PFSK-1 (cell line): ENCODE data around the gene ZNF511.

ENCODE experiments used
- FOXP2 ChIP-seq: optimal IDR thresholded peaks from 2 replicates; pipeline ENCODE3; 2011; ENCODE audit warnings: borderline replicate concordance, control low read depth, inconsistent platforms; ENCODE audit not compliant: insufficient read depth; ENCODE audit errors: extremely low read length, extremely low read depth
- POLR2AphosphoS5 ChIP-seq: IDR thresholded peaks from 2 replicates; pipeline ENCODE4 v1.6.1; 2012; ENCODE audit warnings: low read depth, mild to moderate bottlenecking, control low read depth, low read length, moderate library complexity
- SIN3A ChIP-seq: IDR thresholded peaks from 2 replicates; pipeline ENCODE4 v1.6.1; 2012; ENCODE audit warnings: mild to moderate bottlenecking, low read length, moderate library complexity, borderline replicate concordance; ENCODE audit not compliant: insufficient read depth
- TAF1 ChIP-seq: IDR thresholded peaks from 2 replicates; pipeline ENCODE4 v1.6.1; 2012; ENCODE audit warnings: low read length, control low read depth, borderline replicate concordance; ENCODE audit not compliant: insufficient read depth
- TF ChIP-seq, protein P1 (sequence below), 2 experiments: IDR thresholded peaks; 2 replicates each; pipeline versions ENCODE4 v1.6.1 to v1.8.0; 2011 to 2012; ENCODE audit warnings: low read depth in 2 of 2, low read length in 2 of 2, control low read depth in 1 of 2, inconsistent platforms in 1 of 2, mild to moderate bottlenecking in 1 of 2, moderate library complexity in 1 of 2; ENCODE audit not compliant: insufficient read depth in 1 of 2

The ZNF511 gene

DNA sequence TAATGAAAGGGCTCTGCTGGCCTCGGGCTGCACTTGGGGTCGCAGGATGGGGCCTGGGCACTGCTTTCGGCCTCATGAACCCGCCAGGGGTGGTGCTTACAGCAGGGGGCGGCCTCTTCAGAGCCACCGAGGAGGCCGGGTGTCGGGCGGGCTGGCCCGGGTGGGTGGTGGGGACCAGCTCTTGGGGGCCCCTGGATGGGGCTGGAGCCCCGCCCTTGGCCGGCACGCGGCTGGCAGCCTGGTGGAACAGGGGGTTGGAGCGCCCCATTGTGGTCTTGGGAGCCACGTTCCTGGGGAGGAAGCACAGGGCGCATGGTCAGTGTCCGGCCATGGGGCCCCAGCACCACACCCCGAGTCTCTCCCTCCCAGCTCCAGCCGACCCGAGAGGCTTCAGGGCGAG lies 40.9 kb upstream of the ZNF511 start:
- TF ChIP-seq POLR2AphosphoS5, result no peak
- no peak for TF ChIP-seq FOXP2
- TF ChIP-seq TAF1, result no peak
- TF ChIP-seq SIN3A, result no peak
- TF ChIP-seq, protein P1, sequence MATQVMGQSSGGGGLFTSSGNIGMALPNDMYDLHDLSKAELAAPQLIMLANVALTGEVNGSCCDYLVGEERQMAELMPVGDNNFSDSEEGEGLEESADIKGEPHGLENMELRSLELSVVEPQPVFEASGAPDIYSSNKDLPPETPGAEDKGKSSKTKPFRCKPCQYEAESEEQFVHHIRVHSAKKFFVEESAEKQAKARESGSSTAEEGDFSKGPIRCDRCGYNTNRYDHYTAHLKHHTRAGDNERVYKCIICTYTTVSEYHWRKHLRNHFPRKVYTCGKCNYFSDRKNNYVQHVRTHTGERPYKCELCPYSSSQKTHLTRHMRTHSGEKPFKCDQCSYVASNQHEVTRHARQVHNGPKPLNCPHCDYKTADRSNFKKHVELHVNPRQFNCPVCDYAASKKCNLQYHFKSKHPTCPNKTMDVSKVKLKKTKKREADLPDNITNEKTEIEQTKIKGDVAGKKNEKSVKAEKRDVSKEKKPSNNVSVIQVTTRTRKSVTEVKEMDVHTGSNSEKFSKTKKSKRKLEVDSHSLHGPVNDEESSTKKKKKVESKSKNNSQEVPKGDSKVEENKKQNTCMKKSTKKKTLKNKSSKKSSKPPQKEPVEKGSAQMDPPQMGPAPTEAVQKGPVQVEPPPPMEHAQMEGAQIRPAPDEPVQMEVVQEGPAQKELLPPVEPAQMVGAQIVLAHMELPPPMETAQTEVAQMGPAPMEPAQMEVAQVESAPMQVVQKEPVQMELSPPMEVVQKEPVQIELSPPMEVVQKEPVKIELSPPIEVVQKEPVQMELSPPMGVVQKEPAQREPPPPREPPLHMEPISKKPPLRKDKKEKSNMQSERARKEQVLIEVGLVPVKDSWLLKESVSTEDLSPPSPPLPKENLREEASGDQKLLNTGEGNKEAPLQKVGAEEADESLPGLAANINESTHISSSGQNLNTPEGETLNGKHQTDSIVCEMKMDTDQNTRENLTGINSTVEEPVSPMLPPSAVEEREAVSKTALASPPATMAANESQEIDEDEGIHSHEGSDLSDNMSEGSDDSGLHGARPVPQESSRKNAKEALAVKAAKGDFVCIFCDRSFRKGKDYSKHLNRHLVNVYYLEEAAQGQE (IDR thresholded peaks at IDR 0.05; ENCODE audit: insufficient read depth in 1 of 2, low read depth in 2 of 2, low read length in 2 of 2), result no peak

GRCh38 chr10:133268532-133268931 lies 40.2 kb upstream of the ZNF511 start:
- TF ChIP-seq POLR2AphosphoS5 (no peak), TAF1 (no peak)

GRCh38 chr10:133269367-133269766 lies 39.3 kb upstream of the ZNF511 start:
- no peak for TF ChIP-seq FOXP2
- TF ChIP-seq TAF1, result no peak

GRCh38 chr10:133270204-133270603 lies 38.5 kb upstream of the ZNF511 start:
- TF ChIP-seq SIN3A, result no peak
- TF ChIP-seq, protein P1 (IDR thresholded peaks at IDR 0.05; ENCODE audit: insufficient read depth in 1 of 2, low read depth in 2 of 2, low read length in 2 of 2), result no peak
- no peak for TF ChIP-seq FOXP2
- no peak for TF ChIP-seq TAF1
- no peak for TF ChIP-seq POLR2AphosphoS5

DNA sequence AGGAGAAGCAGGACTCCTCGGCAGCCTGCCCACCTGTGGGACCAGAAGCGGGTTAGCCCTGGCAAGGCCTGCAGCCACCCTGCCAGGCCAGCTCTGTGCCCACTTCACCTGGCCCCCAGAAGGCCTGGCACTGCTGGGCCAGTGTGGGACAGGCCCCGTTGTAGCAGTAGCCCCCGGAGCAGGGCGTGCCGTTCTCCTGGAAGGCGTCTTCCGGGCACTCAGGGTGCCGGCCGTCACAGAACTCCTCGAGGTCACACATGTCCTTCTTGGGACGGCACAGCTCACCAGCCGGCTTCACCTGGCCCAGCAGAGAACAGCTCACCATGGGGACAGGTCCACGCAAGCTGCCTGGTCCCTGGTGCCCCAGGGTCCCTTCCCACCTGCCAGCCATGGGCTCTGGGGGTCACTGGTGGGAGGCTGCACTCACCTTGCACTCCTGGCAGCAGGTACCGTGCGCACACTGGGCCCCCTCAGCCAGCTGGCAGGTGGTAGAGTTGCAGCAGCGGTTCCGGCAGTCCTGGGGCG lies 37.9 kb upstream of the ZNF511 start:
- TF ChIP-seq SIN3A (no peak), TAF1 (no peak), POLR2AphosphoS5 (no peak), FOXP2 (no peak)
- TF ChIP-seq, protein P1 (IDR thresholded peaks at IDR 0.05; ENCODE audit: insufficient read depth in 1 of 2, low read depth in 2 of 2, low read length in 2 of 2), result no peak

GRCh38 chr10:133271521-133272300 lies 37.0 kb upstream of the ZNF511 start:
- TF ChIP-seq, protein P1 (IDR thresholded peaks at IDR 0.05; ENCODE audit: insufficient read depth in 1 of 2, low read depth in 2 of 2, low read length in 2 of 2), result no peak
- TF ChIP-seq SIN3A, result no peak
- no peak for TF ChIP-seq FOXP2
- no peak for TF ChIP-seq POLR2AphosphoS5
- TF ChIP-seq TAF1, result no peak
